ENCODE data around the gene LARP6. TPM values are rescaled to one million over a fixed set of nuclear protein-coding genes. Genes with fewer than 3 reads are reported as not detected.

The LARP6 gene
- total RNA-seq, 1 donor from 2014 or later: 20.5 TPM

DNA sequence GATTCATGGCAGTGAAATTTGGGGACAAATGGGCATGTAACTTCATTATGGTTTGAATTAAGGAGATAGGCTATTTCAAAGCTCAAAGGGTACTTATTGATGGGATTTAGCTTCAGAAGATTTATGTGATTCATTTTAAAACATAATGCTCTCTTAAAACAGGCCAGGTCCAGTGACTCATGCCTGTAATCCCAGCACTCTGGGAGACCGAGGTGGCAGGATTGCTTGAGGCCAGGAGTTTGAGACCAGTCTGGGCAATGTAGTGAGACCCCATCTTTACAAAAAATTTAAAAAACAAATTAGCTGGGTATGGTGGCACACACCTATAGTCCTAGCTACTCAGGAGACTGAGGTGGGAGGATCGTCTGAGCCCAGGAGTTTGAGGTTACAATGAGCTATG lies 26.8 kb upstream of the LARP6 start:
- TF ChIP-seq, protein P1, sequence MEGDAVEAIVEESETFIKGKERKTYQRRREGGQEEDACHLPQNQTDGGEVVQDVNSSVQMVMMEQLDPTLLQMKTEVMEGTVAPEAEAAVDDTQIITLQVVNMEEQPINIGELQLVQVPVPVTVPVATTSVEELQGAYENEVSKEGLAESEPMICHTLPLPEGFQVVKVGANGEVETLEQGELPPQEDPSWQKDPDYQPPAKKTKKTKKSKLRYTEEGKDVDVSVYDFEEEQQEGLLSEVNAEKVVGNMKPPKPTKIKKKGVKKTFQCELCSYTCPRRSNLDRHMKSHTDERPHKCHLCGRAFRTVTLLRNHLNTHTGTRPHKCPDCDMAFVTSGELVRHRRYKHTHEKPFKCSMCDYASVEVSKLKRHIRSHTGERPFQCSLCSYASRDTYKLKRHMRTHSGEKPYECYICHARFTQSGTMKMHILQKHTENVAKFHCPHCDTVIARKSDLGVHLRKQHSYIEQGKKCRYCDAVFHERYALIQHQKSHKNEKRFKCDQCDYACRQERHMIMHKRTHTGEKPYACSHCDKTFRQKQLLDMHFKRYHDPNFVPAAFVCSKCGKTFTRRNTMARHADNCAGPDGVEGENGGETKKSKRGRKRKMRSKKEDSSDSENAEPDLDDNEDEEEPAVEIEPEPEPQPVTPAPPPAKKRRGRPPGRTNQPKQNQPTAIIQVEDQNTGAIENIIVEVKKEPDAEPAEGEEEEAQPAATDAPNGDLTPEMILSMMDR (conservative IDR thresholded peaks at IDR 0.05): no peak
- no peaks in the 10 kb centered on the region for H3K27me3 Mint-ChIP-seq (ENCODE audit: low read depth)
- no peak overlapping the region for H3K27ac Mint-ChIP-seq (ENCODE audit: unreplicated experiment)
- H3K4me3 Mint-ChIP-seq: no peak overlapping the region
- no peak for DNase-seq (ENCODE audit: low read depth, low spot score)
- H3K9me3 Mint-ChIP-seq: no peaks in the 10 kb centered on the region
- H3K4me1 Mint-ChIP-seq: peaks cover 6% of the 10 kb centered on the region
- peaks cover 3% of the 10 kb centered on the region for H3K36me3 Mint-ChIP-seq (ENCODE audit: low read depth)

DNA sequence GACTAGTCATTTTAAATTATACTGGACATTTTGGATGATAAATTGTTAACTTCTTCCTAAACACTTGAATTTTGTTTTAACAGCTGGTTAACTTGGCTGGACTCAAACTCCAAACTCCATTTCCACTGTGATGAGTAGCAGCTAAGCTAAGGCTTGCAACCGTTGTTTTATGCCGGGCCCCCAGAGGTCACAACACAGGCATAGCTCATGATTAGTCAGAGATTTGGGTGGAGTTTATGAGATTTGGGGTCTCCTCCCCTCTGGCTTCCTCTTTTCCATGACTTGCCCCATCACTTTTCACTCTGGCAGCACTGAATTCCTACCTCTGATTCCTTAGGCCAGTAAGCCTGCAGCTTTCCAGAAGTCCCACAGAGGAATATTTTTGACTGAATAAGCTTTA lies 25.4 kb upstream of the LARP6 start:
- TF ChIP-seq, protein P1 (conservative IDR thresholded peaks at IDR 0.05): no peak
- no peaks in the 10 kb centered on the region for H3K27me3 Mint-ChIP-seq (ENCODE audit: low read depth)
- no peaks in the 10 kb centered on the region for H3K9me3 Mint-ChIP-seq
- peaks cover 6% of the 10 kb centered on the region for H3K4me1 Mint-ChIP-seq
- H3K4me3 Mint-ChIP-seq: no peak overlapping the region
- H3K36me3 Mint-ChIP-seq (ENCODE audit: low read depth): peaks cover 3% of the 10 kb centered on the region
- no peak overlapping the region for H3K27ac Mint-ChIP-seq (ENCODE audit: unreplicated experiment)
- DNase-seq (ENCODE audit: low read depth, low spot score): no peak

DNA sequence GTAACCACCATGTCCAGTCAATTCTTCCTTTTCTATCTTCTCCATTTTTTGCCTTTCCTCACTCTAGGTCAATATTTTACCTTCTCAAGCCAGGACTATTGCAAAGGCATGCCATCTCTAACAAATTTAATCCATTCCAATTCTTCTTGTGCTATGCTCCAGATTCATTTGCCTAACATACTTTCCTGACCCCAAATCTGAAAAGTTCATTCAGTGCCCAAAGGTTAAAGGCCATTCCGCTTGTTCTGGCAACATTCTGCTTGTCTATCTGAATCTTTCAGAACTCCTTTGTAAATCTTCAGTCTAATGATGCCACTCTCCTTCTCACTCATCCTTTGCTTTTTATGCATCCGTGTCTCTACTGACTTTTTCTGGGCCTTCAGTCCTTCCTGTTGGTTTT lies 22.7 kb upstream of the LARP6 start:
- TF ChIP-seq, protein P1 (conservative IDR thresholded peaks at IDR 0.05): no peak
- Mint-ChIP-seq H3K27me3 (ENCODE audit: low read depth) (peaks cover 4% of the 10 kb centered on the region), H3K4me1 (peaks cover 6% of the 10 kb centered on the region)

DNA sequence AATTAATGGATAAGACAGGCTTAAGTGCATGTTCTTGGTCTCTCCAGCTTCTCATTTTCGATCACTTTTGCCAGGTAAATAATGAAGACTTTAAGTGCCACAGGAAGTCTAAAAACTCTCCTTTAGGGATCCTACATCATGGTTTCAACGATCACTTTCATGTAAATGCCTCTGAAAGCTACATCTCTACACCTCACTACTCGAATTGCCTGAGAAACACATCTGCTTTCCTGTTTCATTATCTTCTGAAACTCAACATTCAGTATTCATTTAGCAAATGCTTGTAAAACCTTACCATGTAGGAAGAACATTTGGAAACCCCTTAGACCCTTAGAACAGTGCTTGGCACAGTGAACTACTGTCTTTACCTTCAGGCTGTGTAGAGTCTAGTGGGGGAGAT lies 22.1 kb upstream of the LARP6 start:
- no peak for DNase-seq (ENCODE audit: low read depth, low spot score)
- Mint-ChIP-seq H3K9me3 (peaks cover 3% of the 10 kb centered on the region), H3K4me1 (peaks cover 6% of the 10 kb centered on the region), H3K27ac (ENCODE audit: unreplicated experiment) (no peak overlapping the region), H3K4me3 (no peak overlapping the region), H3K36me3 (ENCODE audit: low read depth) (peaks cover 3% of the 10 kb centered on the region), H3K27me3 (ENCODE audit: low read depth) (peaks cover 4% of the 10 kb centered on the region)
- TF ChIP-seq, protein P1 (conservative IDR thresholded peaks at IDR 0.05): no peak

More for the DNA sequence above, 22.7 kb upstream of the LARP6 start:
- peaks cover 3% of the 10 kb centered on the region for H3K9me3 Mint-ChIP-seq
- no peak overlapping the region for H3K4me3 Mint-ChIP-seq
- peaks cover 3% of the 10 kb centered on the region for H3K36me3 Mint-ChIP-seq (ENCODE audit: low read depth)
- no peak for DNase-seq (ENCODE audit: low read depth, low spot score)
- H3K27ac Mint-ChIP-seq (ENCODE audit: unreplicated experiment): no peak overlapping the region

DNA sequence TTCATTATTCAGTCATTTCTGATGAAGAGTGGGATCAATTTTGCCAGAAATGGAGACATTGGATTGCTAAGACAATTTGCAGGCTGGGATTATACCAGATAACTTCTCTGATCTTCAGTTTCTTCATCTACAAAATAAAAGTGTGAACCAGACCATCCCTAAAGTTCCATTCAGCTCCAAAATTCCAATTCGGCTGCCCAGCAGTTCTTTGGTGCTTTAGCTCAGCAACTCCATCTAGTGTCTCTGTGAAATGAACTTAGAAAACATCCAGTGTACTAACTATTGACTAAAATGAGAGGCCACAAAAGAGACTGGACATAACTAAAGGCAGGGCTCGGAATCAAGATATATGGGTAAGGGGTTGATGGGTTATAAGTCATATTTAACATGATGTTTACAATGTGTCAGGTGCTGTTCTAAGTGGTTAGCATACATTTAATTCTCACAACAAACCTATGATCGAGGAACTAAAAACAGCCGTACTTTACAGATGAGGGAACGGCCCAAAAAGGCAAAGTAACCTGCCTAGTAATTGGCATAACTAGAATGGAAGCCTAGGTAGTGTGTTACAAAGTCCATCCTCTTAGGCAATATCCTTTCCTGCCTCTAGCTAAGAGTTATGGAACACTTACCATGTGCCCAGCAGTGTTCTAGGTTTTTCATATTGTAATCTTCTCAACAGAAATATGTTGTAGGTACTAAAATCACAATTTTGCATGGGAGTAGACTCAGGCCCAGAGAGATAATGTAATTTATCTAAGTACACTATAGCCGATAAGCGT lies 21.2 kb upstream of the LARP6 start:
- Mint-ChIP-seq H3K4me1 (peaks cover 6% of the 10 kb centered on the region), H3K4me3 (no peak overlapping the region), H3K36me3 (ENCODE audit: low read depth) (peaks cover 3% of the 10 kb centered on the region), H3K27ac (ENCODE audit: unreplicated experiment) (no peak overlapping the region), H3K27me3 (ENCODE audit: low read depth) (peaks cover 4% of the 10 kb centered on the region), H3K9me3 (peaks cover 3% of the 10 kb centered on the region)
- TF ChIP-seq, protein P1 (conservative IDR thresholded peaks at IDR 0.05): peak; percentile 50
- DNase-seq (ENCODE audit: low read depth, low spot score): no peak
